Measurements from ENCODE around the gene RNF208.
A peak's percentile ranks its signal among the peaks of the same experiment; 100 is the strongest.
"Not testable (repeated sequence)": the region's sequence is repeated elsewhere in the genome, so short reads cannot be mapped to it uniquely, and the experiment has no call there.

RNF208 gene

GRCh38 chr9:137222190-137223077 lies at the start of gene RNF208:
TSS of gene RNF208 (minus strand) at chr9:137222240. CDS start at chr9:137221212, 1,028 bp downstream.
- no peak for DNase-seq (ENCODE audit: low spot score)

GRCh38 chr9:137271696-137272076 lies 49.6 kb upstream of the RNF208 start:
- DNase-seq (ENCODE audit: low spot score), result no peak

GRCh38 chr9:137270929-137271695 lies 49.1 kb upstream of the RNF208 start:
- peak; percentile 16 for DNase-seq (ENCODE audit: low spot score)

- DNase-seq (ENCODE audit: low spot score), result no peak
These were observed 47.3 kb upstream of the RNF208 start for GRCh38 chr9:137269231-137269772.

- DNase-seq (ENCODE audit: low spot score), result no peak
These were observed 46.6 kb upstream of the RNF208 start for GRCh38 chr9:137268538-137269201.

GRCh38 chr9:137267933-137268355 lies 45.9 kb upstream of the RNF208 start:
- no peak for DNase-seq (ENCODE audit: low spot score)

GRCh38 chr9:137266585-137267453 lies 44.8 kb upstream of the RNF208 start:
- DNase-seq (ENCODE audit: low spot score), result no peak

GRCh38 chr9:137266162-137266527 lies 44.1 kb upstream of the RNF208 start:
- no peak for DNase-seq (ENCODE audit: low spot score)

- no peak for DNase-seq (ENCODE audit: low spot score)
These were observed 43.6 kb upstream of the RNF208 start for GRCh38 chr9:137265496-137266161.

GRCh38 chr9:137264067-137264466 lies 42.0 kb upstream of the RNF208 start:
- no peak for DNase-seq (ENCODE audit: low spot score)

GRCh38 chr9:137263506-137263905 lies 41.5 kb upstream of the RNF208 start:
- no peak for DNase-seq (ENCODE audit: low spot score)

GRCh38 chr9:137262909-137263285 lies 40.9 kb upstream of the RNF208 start:
- DNase-seq (ENCODE audit: low spot score), result no peak

- DNase-seq (ENCODE audit: low spot score), result not testable (repeated sequence)
These were observed 40.3 kb upstream of the RNF208 start for GRCh38 chr9:137262173-137262908.

- DNase-seq (ENCODE audit: low spot score), result no peak
These were observed 34.8 kb upstream of the RNF208 start for GRCh38 chr9:137256856-137257255.

GRCh38 chr9:137256362-137256761 lies 34.3 kb upstream of the RNF208 start:
- DNase-seq (ENCODE audit: low spot score), result no peak

- no peak for DNase-seq (ENCODE audit: low spot score)
These were observed 33.5 kb upstream of the RNF208 start for GRCh38 chr9:137255448-137256114.

- DNase-seq (ENCODE audit: low spot score), result peak; percentile 95
These were observed 32.8 kb upstream of the RNF208 start, which contains the start of gene NELFB for GRCh38 chr9:137254624-137255447. TSS of gene NELFB (plus strand) at chr9:137255327.

All from CD4-positive, alpha-beta T cell treated with Interleukin-15 for 4 hours (primary cell).